A673 (cell line): ENCODE measurements around the gene HDAC7. TPM values are rescaled to one million over a fixed set of nuclear protein-coding genes. Genes with fewer than 3 reads are reported as not detected.
"Not testable (repeated sequence)": the region's sequence is repeated elsewhere in the genome, so short reads cannot be mapped to it uniquely, and the experiment has no call there.

Experiments
- BruUV-seq: library from RNA; stranded (reverse); fragments of 400-500 nt; replicated peaks from 2 replicates; lab custom pipeline; 2021; lab: Mats Ljungman, UMichigan
- CTCF ChIA-PET: fragments of 300-600 bp; sonication (Branson Sonifier 250); formaldehyde crosslinking; loops from one replicate; lab custom pipeline; 2022; ENCODE audit warnings: antibody characterized with exemption; lab: Charles Lee
- POLR2A ChIA-PET: fragments of 300-600 bp; sonication (Branson Sonifier 250); formaldehyde crosslinking; loops from one replicate; lab custom pipeline; 2022; ENCODE audit warnings: antibody characterized with exemption; ENCODE audit not compliant: low non-redundant PET; lab: Charles Lee
- DNase-seq: peaks from one replicate; pipeline ENCODE4 v3.0.0-alpha.2; 2015; ENCODE audit warnings: low spot score
- H3K27ac ChIP-seq: fragments of 200-600 bp; sonication (generic); 2 replicates; pipeline ENCODE4 v1.5.1; 2016; ENCODE audit warnings: mixed run types, low read depth, mild to moderate bottlenecking, mixed read lengths, antibody characterized with exemption, low read length; ENCODE audit not compliant: poor library complexity, severe bottlenecking
- H3K27me3 ChIP-seq: fragments of 200-600 bp; sonication (generic); replicated peaks from 2 replicates; pipeline ENCODE4 v1.6.1; 2017; ENCODE audit warnings: mixed run types, low read depth, mild to moderate bottlenecking, mixed read lengths, antibody characterized with exemption, low read length; ENCODE audit not compliant: insufficient read depth, poor library complexity
- H3K36me3 ChIP-seq: fragments of 200-600 bp; sonication (generic); 2 replicates; pipeline ENCODE4 v1.6.1; 2016; ENCODE audit warnings: mixed run types, mild to moderate bottlenecking, mixed read lengths, antibody characterized with exemption, low read length; ENCODE audit not compliant: insufficient read depth, poor library complexity, severe bottlenecking
- H3K4me1 ChIP-seq: fragments of 200-600 bp; sonication (generic); 2 replicates; pipeline ENCODE4 v1.6.1; 2017; ENCODE audit warnings: mixed run types, mild to moderate bottlenecking, mixed read lengths, antibody characterized with exemption, low read length; ENCODE audit not compliant: insufficient read depth, poor library complexity, severe bottlenecking
- H3K4me3 ChIP-seq: fragments of 200-600 bp; sonication (generic); 2 replicates; pipeline ENCODE4 v1.5.1; 2016; ENCODE audit warnings: low read depth, mixed run types, mild to moderate bottlenecking, mixed read lengths, low read length; ENCODE audit not compliant: poor library complexity, severe bottlenecking
- H3K9me3 ChIP-seq: fragments of 200-600 bp; sonication (generic); 2 replicates; pipeline ENCODE4 v1.6.1; 2016; ENCODE audit warnings: mixed run types, low read depth, mild to moderate bottlenecking, mixed read lengths, antibody characterized with exemption, low read length; ENCODE audit not compliant: poor library complexity, severe bottlenecking
- CTCF ChIP-seq: fragments of 300-800, 200-600 bp; sonication (generic); conservative IDR thresholded peaks from 2 replicates; pipeline ENCODE4 v1.5.1; 2017; ENCODE audit warnings: low read depth, mild to moderate bottlenecking, antibody characterized with exemption, low read length, moderate library complexity, mixed read lengths
- EZH2 ChIP-seq: fragments of 200-600 bp; sonication (generic); IDR thresholded peaks from 2 replicates; pipeline ENCODE4 v1.6.1; 2017; ENCODE audit warnings: borderline replicate concordance, low read depth, mild to moderate bottlenecking, mixed read lengths, antibody characterized with exemption, low read length; ENCODE audit not compliant: poor library complexity, severe bottlenecking
- intact Hi-C: fragments of 100-400 bp; cut with micrococcal nuclease; formaldehyde crosslinking; loops from one replicate; pipeline ENCODE4 v1.10.0; 2022; ENCODE audit not compliant: unreplicated experiment
- total RNA-seq: library from RNA; stranded (reverse); gene quantifications from 2 replicates; pipeline ENCODE4 v1.2.3, GENCODE V29; 2021

The HDAC7 gene
- total RNA-seq, 1 experiment from 2014 or later = 58.9 TPM

DNA sequence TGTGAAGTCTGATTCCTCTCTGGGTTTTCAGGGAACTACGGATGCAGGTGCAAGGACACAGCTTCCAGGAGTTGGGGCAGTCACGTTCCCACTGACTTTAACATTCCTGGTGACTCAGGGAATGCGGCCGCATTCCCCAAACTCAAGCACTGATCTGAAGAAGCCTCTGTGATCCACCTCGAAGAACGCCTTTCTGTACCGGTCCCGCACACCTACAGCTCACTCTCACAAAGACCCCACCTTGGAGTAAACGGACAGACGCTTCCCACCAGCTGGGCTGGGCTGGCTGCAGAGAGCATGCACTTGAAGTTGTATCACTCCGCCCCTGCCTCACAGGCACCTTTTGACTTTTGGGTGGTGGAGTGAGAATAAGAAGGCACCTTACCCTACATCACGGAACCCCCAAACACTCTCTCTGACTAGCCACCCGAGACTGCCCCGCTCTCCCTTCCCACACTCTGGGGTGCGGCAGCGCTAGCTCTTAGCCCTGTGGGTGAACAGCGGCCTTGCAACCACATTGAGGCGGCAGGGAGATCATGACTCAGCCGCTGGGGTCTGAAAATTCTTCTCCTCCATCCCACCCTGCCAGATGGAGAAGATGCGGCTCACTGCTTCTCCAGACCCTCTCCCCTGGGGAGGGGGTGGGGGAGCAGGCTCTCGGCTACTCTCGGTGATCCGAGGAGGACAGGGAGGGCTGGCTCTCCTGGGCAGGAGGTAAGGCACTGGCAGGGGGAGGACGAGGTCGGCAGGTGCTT is 23.7 kb upstream of the HDAC7 start:
- BruUV-seq = no TSS peak
- no peaks in the 10 kb centered on the region for H3K9me3 ChIP-seq

GRCh38 chr12:47842543-47842942 is 22.8 kb upstream of the HDAC7 start:
- H3K4me1 ChIP-seq, H3K27ac ChIP-seq, POLR2A ChIA-PET, H3K27me3 ChIP-seq, H3K4me3 ChIP-seq, BruUV-seq, intact Hi-C loops, H3K36me3 ChIP-seq, CTCF ChIA-PET, DNase-seq, H3K9me3 ChIP-seq: not testable (repeated sequence)

More for the DNA sequence above, 23.7 kb upstream of the HDAC7 start:
- no peak for DNase-seq
- H3K36me3 ChIP-seq = no peaks in the 10 kb centered on the region
- intact Hi-C loops = no loop called here
- TF ChIP-seq CTCF (no peak), EZH2 (no peak)
- ChIA-PET POLR2A (no interaction called here), CTCF (no interaction called here)
- no peak overlapping the region for H3K4me3 ChIP-seq
- no peaks in the 10 kb centered on the region for H3K4me1 ChIP-seq
- H3K27me3 ChIP-seq = no peaks in the 10 kb centered on the region
- no peak overlapping the region for H3K27ac ChIP-seq

GRCh38 chr12:47841910-47842309 is 22.2 kb upstream of the HDAC7 start:
- TF ChIP-seq CTCF = no peak
- TF ChIP-seq EZH2 = no peak
- no peak overlapping the region for H3K27ac ChIP-seq
- no peak for DNase-seq
- no TSS peak for BruUV-seq
- ChIA-PET POLR2A (no interaction called here), CTCF (no interaction called here)
- intact Hi-C loops = no loop called here
- no peaks in the 10 kb centered on the region for H3K9me3 ChIP-seq
- H3K36me3 ChIP-seq = no peaks in the 10 kb centered on the region
- H3K4me1 ChIP-seq = no peaks in the 10 kb centered on the region
- H3K4me3 ChIP-seq = no peak overlapping the region
- H3K27me3 ChIP-seq = no peaks in the 10 kb centered on the region

DNA sequence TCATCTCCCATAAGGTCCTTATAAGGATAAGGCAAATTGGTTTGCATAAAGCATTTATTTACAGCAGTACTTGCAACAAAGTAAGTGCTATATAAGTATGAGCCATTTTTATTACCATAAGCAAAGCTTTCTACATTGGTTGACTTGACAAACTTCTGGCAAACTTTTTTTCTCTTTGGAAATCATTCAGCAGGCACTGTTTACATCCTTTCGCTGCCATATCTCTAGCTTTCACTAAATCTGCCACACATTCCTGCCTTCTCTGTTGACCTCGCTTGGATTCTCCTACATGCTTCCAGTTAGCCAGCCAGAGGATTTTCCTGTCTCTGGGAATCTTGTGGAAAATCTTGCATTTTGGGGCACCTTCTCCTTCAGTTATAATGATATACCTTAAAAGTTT is 21.8 kb upstream of the HDAC7 start:
- no peak for DNase-seq
- BruUV-seq = no TSS peak
- no peak overlapping the region for H3K4me3 ChIP-seq
- no peaks in the 10 kb centered on the region for H3K27me3 ChIP-seq
- no peak overlapping the region for H3K27ac ChIP-seq
- CTCF ChIA-PET = no interaction called here
- no peaks in the 10 kb centered on the region for H3K36me3 ChIP-seq
- POLR2A ChIA-PET = no interaction called here
- intact Hi-C loops = no loop called here
- no peaks in the 10 kb centered on the region for H3K9me3 ChIP-seq
- TF ChIP-seq EZH2 (no peak), CTCF (no peak)
- H3K4me1 ChIP-seq = no peaks in the 10 kb centered on the region
